HG02852 (cell line): ENCODE data around the gene ASIC4.

Source experiments
- ATAC-seq: cut with Tn5 transposase; IDR thresholded peaks from one replicate; pipeline ENCODE4 v1.9.1; 2021; ENCODE audit warnings: mild to moderate bottlenecking, moderate library complexity; ENCODE audit not compliant: unreplicated experiment

ASIC4 gene

DNA sequence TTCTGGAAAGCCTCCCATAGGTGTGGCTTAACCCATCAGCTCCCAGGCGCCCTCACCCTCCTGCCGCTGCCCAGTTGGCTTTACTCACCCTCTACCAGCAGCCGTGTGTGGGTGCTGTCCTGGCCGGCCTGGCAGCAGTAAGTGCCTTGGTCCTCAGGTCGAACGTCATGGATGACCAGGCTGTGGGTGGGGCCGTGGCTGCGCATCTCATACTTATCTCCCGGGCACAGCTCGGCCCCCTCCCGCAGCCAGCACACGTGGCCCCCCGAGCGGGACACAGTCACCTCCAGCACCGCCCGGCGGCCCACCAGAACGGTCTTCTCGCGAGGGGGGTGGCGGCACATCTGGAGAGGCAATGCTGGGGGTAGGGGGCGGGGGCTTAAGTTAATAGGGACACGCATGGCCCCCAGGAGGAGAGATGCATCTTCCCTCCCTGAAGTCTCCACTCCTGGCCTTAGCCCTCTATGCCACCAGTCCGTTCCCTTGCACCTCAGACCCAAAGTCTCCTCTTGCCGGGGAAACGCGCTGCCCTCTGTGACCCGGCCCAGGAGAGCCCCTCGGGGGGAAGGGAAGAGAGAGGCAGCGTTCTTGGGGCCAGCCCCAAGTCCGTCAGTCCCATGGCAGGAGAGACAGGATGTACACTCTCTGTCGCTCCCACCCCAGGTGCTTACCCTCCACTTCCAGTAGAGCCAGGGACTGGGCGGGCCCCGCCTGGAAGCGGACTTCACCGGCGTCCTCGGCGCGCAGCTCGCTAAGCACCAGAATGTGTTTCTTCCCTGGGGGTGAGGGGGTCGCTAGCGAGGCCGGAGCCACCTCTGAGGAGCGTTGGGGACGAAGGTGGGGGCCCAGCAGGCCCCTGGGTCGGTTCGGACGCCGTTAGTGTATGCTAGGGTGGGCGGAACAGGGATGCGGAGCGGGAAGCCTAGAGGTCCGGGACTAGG is 37.4 kb downstream of the ASIC4 start:
- peak; percentile 3 for ATAC-seq

DNA sequence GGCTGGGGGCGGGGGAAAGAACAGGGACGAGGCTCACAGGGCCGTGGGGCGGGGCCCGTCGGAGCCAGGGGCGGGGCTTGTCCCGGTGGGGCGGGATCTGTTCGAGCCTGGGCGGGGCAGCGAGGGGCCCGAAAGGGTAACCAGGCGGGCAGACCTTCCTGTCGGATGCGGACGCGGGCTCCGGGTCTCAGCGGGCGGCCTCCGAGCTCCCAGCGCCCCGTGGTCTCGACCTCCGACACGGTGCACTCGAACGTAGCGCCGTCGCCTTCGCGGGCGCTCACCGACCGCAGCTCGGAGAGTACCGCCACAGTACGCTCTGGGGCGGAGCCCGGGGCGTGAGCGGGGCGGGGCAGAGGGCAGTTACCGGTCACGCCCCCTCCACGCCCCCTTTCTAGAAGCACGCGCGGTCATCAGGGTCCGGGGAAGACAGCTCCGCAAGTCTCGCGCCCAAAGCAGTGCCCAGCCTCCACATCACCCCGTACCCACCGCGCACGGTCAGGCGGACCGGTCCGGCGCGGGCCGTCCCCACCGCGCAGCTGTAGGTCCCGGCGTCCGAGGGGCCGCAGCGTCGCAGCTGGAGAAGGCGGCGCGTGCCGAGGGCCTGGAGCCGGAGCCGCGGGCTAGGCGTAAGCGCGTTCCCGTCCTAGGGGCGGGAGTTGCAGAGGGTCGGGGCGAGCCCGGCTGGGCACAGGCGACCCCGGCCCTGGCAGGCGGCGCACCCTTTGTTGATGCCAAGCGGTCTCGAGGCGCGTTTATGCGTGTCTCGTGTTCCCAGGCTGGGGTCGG is 38.3 kb downstream of the ASIC4 start:
- ATAC-seq = peak; percentile 94

DNA sequence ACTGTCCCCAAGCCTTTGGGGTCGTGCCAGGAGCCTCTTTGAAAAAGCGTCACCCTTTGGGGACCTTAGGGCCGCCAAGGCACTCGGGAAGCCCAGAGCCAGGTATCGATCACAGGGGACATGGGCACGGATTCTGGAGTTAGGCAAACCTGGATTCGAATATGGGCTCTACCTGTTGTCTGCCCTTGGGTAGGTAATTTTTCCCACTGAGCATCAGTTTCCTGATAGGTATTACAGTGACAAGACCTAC is 38.8 kb downstream of the ASIC4 start:
- no peak for ATAC-seq

DNA sequence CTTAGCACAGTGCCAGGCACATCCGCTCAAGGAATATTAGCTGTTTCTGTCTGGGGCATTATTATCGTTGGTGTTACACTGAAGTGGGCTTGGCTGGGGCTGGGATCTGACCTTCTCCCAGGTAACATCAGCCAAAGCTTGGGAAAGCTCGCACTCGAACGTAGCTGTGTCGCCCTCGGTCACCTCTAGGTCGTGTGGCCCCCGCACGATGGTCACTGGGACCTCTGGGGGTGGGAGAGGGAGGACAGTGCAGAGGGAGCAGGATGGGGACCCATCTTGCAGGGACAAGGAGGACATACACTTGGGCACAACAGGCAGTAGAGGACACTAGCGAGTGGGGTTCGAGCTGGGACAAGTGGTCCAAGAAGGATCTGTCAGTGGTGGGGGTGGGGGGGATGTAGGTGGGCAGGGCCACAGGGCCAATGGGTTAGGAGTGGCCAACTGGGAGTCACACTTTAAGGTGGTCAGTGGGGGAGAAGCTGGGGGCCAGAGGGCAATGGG is 39.2 kb downstream of the ASIC4 start:
- ATAC-seq = no peak

DNA sequence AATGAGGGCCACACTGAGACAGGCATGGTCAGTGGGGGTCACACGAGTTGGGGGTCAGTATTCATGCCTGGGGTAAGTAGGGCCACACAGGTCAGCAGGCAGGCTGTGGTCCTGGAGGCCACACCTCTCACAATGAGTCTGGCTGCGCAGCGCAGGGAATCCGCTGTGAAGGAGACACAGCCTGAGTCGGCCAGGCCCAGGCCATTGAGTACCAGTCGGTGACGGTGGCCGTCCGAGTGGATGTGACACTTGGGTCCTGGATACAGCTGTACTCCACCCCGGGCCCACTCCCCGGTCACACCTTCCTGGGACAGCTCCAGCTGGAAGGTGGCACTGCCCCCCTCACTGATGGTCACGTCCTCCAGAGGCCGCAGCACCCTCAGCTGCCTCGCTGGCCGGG is 40.1 kb downstream of the ASIC4 start:
- no peak for ATAC-seq

DNA sequence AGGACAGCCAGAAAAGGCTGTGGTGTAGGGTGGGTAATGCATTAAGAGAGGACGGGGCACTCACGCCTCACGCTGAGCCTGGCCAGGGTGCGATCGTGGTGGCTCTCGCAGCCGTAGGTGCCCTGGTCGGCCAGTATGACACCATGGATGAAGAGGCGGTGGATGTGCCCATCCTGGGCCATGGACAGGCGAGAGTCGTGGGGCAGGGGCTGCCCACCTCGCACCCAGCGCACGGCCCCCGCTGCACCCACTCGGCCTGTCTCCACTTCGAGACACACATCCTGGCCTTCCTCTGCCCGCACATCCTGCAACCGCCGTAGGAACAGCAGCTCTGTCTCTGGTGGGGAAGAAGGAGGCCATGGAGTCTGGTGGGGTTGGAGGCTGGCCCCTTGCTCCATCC is 41.7 kb downstream of the ASIC4 start:
- ATAC-seq = no peak

DNA sequence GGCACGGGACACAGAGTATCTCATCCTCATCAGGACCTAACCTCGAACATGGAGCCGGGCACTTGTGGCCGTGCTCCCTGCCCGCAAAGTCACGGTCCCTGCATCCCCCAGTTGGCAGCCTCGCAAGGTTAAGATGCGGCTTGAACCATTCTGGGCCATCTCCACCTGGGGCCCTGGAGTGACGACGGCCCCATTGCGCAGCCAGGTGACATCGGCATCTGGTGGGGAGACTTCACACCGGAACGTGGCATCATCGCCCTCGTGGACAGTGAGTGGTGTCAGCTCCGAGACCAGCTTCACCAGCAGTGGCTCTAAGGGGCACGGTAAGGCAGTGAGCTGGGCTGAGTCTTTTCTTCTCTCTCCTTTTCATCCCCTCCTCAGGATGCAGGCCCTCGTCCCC is 42.1 kb downstream of the ASIC4 start:
- ATAC-seq = no peak

DNA sequence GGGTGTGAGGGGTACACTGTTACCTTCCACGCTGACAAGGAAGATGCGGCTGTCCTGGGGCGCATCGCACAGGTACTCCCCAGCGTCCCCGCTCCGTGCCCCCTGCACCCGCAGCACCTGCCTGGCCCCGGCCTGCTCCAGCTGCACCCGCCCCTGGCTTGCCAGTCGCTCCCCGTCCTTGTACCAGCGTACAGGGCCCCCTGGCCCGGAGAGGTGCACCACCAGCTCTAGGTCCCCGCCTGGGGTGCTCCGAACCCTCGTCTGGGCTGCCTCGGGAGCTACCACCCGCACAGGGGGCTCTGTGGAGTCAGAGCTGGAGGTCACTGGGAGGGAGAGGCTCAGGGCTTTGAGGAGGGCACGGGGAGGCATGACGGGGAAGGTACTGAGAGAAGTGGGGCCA is 43.0 kb downstream of the ASIC4 start:
- ATAC-seq = no peak

DNA sequence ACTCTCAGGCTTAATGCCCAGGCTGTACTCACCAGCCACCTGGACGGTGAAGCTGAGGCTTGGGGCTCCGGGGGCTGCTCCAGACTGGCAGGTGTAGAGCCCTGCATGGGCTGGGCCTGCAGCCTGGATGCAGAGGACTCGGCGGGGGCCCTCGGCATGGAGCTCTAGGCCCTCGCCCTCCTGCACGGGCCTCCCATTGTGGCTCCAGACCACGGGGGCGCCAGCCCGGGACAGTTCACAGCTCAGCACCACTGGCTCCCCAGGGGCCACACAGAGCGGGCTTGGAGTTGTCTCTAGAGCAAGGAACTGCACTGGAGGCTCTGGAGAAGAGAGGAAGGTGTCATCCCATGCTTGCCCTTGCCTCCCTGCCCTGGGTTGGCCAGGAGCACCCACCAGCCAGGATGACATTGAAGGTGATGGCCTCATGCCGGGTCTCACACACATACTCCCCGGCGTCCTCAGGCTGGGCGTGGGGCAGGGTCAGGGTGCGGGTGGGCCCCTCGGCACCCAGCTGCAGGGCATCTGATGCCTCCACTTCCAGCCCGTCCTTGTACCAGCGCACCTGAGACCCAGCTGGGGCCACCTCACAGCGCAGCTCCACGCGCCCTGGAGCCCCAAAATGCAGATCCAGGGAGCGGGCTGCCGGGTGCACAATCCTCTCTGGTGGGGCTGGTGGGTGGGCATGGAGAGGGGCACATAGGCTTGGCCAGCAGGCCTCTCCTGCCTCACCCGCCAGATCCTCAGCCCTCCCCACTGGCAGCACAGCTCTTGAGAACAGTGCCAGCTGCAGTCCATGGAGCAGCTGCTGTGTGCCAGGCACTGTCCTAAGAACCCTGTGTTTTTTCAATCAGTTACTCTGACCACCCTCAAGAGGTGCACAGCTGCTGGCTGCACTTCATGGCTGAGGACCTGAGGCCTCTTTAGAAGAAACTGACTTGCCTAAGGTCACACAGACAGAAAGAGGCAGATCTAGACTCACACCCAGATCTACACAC is 43.8 kb downstream of the ASIC4 start:
- no peak for ATAC-seq

DNA sequence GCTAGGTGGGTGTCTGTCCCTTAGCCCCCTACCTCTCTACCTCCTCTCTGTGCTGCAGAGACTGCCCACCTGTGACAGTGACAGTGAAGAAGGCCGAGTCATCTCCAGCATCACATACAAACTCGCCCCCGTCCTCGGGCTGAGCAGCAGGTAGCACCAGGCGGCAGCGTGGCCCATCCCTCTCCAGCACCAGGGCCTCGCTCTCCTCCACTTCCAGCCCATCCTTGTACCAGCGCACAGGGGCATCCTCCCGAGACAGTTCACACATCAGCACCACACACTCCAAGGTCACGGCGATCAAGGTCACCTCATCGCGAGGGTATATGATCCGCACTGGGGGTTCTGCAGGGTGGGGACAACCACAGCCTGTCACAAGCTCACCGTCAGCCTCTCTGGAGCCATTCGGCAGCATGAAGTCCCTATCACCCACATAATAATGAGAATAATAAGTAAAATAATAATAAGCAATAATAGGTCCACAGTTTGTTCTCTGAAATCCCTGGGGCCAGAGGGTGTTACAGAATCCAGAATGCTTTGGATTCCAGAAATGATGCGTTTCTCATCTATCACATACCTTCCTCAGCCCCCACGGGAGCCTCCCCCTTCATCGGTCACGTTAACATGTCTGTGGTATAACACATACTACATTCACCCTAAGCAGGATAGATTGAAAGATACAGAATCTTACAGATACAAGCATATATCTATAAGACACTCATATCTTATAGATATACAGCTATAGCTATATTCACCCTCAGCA is 45.1 kb downstream of the ASIC4 start:
- no peak for ATAC-seq

DNA sequence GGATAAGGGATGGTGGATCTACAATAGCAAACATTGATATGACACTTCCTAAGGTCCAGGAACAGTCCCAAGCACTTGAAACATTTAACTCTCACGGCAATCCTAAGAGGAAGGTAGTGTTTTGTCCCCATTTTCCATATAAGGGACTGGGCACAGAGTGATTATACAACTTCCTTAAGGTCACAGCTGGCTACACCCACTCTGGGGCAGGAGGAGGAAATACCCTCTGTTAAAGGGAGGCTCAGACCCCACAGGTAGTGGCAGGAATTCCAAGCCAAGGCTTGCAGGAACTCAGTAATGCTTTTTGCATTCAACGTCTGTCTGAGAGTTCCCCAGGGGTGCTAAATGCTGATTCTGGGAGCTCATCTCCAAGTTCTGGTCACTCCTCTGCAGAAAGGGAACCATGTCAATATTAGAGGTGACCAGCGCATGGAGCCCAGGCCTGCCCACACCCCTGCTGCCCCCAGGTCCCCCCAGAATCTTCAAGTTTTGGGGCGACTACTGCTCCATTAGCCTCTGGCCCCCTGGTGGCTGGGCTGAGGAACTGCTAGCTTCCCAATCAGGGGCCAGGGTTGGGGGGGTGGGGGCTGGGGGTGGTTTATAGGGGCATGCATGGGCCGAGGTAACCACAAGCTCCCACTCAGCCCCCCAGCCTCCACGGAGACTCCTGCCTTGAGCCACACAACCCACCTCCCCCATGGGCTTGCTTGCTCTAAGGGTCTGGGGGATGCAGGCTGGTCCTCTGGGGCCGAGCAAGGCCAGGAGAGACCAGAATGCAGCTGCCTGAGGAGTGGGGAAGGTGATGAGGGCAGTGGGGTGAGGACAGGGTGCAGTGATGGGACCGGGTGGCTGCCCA is 46.0 kb downstream of the ASIC4 start:
- no peak for ATAC-seq

DNA sequence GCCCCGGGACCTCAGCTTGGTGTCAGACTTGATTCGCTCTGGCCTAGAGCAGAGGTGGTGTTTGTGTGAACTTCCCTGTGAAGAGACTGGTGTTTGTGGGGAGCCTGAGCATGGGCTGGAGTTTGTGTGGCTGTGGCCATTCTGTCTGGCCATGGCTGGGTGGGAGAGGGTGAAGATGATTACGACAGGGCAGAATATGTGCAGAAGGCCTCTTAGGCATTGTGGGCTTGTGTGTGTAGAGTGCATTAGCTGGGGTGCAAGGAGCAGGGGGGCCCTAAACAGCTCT is 46.6 kb downstream of the ASIC4 start:
- ATAC-seq = no peak

DNA sequence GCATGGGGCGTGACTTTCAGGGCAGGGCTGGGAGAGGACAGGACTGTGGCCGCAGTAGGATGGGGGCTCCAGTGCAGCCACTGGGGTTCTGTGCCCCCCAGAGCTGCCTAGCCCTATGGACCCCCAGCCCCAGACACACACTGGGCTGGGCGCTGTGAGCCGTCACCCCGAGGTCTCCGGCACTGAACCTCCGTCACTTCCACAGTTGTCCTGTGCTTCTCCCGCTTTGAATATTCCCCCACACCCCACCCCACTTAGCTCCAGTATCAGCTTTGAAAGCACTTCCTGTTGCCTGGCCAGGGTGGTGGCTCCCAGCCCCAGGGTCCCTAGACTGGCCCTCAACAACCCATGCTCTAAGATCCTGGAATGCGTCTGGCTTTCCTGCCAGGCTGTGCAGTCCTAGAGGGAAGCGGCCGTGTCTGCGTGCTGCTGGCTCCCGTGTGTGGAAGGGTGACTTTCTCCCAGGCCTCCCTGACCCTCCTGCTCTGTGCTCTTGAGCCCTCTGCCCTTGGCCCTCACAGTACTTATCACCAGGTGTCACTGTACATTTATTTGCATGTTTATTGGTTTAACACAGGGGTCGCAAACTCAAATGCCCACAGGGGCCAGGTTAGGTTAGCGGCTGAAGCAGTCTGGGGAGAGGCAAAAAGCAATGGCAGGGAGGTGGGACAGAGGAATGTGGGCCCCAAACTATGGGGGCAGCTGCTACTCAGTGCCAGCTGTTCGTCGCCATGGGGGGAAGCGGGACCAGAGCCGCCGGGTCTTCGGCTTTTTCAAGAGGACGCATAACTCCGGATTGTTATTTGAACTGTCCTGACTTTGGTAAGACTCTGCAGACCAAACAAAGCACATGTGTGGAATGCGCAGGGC is 47.1 kb downstream of the ASIC4 start:
- no peak for ATAC-seq

DNA sequence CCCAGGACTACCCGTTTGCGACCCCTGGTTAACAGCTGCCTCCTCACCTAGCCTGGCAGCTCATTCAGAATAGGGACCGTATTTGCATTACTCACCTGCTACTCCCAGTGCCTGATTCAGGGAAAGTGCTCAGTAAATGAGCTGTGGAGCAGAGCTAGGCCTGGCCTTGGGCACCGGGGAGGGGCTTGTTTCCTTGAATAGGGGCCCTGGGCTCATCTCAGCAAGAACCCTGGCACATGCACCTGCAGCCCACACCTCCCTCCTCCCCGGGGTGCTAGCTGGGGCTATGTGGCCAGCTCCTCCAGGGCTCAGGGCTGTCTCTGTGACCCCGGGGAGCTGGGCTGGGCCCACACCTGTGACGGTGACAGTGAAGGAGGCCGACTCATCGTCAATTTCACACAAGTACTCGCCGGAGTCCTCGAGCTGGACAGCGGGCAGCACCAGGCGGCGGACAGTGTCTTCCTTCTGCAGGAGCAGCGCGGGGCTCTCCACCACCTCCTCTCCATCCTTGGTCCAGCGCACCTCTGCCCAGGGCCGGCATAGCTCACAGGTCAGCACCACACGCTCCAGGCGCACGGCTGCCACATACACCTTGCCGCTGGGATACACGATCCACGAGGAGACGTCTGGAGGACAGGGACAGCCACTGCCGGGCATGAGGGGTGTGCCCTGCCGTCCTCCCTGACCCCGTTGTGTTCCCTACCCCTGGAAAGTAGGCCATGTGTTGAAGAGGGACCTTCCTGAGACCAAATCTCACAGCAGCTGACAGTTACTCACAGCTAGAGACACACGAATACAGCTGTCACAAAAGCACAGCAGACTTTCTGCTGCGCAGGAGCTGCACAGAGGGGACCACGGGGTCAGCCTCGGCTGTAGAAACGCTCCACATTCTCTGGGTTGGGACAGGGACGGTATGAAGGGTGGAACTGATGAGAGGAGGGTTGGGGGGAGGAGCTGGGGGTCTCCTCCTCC is 48.1 kb downstream of the ASIC4 start:
- ATAC-seq = no peak

DNA sequence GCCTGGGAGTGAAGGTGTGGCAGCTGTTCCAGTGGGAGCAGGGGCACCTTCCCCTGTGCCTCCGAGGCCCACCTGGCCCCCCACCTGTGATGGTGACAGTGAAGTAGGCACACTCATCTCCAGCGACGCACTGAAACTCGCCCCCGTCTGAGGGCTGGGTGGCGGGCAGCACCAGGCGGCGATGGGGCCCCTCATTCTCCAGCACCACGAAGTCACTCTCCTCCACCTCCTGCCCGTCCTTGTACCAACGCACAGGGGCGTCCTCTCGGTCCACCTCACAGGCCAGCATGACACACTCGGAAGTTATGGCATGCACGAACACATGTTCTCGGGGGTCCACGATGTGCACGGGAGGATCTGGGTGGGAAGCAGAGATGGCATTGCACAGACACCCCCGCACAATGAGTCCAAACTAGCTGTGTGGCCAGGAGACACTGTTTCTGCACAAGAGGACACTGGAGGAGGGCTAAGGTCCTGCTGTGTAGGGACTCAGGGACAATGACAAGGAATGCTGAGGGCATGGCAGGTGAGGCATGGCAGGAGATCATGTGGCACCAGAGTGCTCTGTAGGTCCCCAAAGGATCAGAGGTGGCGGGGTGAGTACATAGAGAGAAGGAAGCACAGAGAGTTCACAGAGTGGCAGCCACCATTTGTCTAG is 49.1 kb downstream of the ASIC4 start:
- ATAC-seq = no peak

DNA sequence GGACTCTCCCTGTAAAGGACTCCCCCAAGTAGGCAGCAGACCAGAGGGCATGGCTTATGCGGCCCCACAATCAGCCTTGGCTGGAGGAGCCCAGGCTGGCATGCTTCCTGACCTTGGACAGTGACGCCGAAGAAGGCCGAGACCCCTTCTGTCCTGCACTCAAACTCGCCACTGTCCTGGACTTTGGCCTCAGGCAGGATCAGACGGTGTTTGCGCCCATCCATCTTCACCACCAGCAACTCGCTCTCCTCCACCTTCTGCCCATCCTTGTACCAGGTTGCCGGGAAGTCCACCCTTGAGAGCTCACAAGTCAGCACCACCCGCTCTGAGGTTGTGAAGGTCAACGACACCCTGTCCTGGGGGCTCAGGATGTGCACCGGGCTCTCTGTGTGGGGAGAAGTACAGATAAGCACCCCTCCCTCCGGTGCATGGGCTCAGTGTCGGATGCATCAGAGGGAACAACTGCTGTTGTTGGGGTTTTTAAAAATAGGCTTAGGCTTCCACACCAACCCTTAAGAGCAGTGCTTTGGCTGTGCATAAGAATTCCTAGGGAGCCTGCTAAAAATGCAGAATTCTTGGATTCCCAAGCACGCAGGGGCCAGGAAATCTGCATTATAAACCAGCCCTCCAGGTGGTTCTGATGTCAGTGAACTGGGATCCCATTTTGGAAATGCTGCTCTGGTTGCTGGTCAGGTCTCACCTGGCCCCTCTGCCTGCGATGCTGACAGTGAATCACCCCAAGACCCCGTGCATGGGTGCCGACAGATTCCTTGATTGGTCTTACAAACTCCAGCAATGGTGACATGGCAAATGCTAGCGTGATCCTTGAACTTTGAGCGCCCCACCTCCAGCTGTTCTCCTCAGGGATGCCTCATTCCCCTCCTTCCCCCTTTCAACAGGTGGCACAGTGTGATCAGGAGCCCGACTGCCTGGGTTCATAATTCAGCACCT is 51.1 kb downstream of the ASIC4 start:
- ATAC-seq = no peak
